ENCODE data around the gene RPS26. TPM values are rescaled to one million over a fixed set of nuclear protein-coding genes. Genes with fewer than 3 reads are reported as not detected.

RPS26 gene
- total and polyA plus RNA-seq, 9 of the 15 experiments (the other 6 are each of a cell fraction or from before 2014, with no cell fraction given), result 70.2 to 1,589 (median 852) TPM

DNA sequence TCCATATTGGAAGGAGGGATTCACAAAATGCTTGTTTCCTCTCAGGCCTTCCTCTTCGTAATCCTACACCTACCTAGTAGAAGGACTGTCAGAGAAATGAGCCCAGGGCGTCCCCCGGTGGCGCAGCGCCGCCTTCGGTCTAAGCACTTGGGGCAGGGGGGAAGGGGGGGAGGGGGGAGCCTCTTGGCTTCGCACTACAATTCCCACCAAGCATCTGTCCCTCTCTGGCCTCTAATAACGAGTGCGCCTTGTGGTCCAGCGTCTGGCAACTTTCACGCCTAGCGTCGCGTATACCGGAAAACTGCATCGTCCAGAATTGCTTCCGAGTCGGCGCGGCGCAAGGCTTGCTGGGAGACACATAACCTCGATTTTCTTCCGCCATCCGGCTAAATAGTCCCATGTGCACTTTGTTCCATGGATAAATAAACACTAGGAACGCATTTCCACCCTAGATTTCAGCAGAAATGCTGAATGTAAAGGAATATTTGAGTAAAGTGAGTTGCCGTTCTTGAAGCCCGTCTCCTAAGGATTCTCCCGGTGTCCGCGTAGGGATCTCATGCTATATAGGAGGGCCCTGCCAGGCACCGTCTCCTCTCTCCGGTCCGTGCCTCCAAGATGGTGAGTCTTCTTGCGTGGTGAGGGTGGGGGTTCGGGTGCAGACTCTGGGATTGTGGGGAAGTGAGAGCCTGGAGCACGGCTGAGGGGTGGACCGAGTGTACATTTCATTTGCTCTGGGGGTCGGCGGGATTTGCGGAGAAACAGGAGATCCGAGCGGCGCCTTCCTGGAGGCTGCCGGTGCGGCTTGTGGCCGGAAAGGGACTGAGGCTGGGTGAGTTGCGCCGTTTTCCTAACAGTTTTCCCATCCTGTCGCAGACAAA, at the start of gene RPS26 (continued):
- TF ChIP-seq, protein P1, sequence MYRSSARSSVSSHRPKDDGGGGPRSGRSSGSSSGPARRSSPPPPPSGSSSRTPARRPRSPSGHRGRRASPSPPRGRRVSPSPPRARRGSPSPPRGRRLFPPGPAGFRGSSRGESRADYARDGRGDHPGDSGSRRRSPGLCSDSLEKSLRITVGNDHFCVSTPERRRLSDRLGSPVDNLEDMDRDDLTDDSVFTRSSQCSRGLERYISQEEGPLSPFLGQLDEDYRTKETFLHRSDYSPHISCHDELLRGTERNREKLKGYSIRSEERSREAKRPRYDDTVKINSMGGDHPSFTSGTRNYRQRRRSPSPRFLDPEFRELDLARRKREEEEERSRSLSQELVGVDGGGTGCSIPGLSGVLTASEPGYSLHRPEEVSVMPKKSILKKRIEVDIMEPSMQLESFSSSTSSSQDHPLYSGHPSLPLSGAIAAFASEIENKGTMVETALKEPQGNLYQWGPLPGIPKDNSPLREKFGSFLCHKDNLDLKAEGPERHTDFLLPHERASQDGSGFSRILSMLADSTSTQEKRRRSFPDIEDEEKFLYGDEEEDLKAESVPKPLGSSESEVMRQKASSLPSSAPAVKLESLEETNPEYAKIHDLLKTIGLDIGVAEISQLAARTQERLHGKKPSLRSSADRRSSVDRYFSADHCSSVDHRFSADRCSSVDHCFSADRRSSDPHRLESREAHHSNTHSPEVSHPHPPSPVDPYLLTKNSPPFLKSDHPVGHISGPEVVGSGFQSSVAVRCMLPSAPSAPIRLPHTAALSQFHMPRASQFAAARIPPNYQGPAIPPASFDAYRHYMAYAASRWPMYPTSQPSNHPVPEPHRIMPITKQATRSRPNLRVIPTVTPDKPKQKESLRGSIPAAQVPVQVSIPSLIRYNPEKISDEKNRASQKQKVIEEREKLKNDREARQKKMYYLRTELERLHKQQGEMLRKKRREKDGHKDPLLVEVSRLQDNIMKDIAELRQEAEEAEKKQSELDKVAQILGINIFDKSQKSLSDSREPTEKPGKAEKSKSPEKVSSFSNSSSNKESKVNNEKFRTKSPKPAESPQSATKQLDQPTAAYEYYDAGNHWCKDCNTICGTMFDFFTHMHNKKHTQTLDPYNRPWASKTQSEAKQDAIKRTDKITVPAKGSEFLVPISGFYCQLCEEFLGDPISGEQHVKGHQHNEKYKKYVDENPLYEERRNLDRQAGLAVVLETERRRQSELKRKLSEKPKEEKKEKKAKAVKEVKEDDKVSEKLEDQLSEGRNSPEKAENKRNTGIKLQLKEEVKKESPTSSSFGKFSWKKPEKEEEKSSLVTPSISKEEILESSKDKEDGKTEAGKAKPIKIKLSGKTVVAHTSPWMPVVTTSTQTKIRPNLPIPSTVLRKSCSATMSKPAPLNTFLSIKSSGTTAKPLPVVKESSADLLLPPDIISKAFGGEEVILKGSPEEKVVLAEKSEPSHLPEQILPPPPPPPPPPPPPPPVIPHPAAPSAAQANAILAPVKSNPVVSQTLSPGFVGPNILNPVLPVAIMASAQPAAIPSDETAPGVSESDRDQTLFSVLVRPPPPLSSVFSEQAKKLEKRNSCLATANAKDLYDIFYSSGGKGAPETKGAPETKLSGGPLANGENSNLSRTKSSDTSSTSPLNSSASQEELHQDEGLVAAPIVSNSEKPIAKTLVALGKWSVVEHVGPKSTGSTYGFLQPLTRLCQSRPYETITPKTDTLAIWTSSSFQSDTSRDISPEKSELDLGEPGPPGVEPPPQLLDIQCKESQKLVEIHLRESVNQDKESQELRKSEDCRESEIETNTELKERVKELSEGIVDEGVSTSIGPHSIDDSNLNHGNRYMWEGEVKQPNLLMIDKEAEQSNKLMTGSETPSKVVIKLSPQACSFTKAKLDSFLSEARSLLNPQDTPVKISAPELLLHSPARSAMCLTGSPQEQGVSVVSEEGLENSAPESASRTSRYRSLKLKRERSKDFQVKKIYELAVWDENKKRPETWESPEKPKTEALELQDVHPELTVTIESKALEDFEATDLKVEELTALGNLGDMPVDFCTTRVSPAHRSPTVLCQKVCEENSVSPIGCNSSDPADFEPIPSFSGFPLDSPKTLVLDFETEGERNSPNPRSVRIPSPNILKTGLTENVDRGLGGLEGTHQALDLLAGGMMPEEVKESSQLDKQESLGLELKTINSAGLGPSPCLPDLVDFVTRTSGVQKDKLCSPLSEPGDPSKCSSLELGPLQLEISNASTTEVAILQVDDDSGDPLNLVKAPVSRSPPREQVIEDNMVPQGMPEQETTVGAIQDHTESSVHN (IDR thresholded peaks at IDR 0.05; ENCODE audit: borderline replicate concordance in 1 of 2, low read depth in 1 of 2), result peak in 1 of 2 experiments; percentile 89; a peak in 2 of 4 replicates
- TF ChIP-seq MCM3 (IDR thresholded peaks at IDR 0.05) (no peak), BRF1 (IDR thresholded peaks at IDR 0.05; ENCODE audit: borderline replicate concordance, extremely low read depth, insufficient read length) (no peak), CBX8 (IDR thresholded peaks at IDR 0.05; ENCODE audit: borderline replicate concordance, extremely low read depth, low read depth, low read length, poor library complexity, severe bottlenecking) (no peak), ZNF124 (CRISPR knock-in tag; IDR thresholded peaks at IDR 0.05) (no peak), KDM2B (CRISPR knock-in tag; IDR thresholded peaks at IDR 0.05) (peak; percentile 30; the same call in 1 of the 2 replicates), MCM2 (IDR thresholded peaks at IDR 0.05; ENCODE audit: low read depth) (no peak), ZNF3 (CRISPR knock-in tag; IDR thresholded peaks at IDR 0.05) (no peak), NR2C1 (IDR thresholded peaks at IDR 0.05) (peak; percentile 99), NR2C1 (tag; IDR thresholded peaks at IDR 0.05) (peak; percentile 100), TAL1 (IDR thresholded peaks at IDR 0.05) (no peak), HNRNPH1 (optimal IDR thresholded peaks at IDR 0.05; ENCODE audit: low read depth, low read length) (no peak), HDAC3 (IDR thresholded peaks at IDR 0.05; ENCODE audit: borderline replicate concordance, partially characterized antibody) (peak; percentile 81)
- TF ChIP-seq, protein P2, sequence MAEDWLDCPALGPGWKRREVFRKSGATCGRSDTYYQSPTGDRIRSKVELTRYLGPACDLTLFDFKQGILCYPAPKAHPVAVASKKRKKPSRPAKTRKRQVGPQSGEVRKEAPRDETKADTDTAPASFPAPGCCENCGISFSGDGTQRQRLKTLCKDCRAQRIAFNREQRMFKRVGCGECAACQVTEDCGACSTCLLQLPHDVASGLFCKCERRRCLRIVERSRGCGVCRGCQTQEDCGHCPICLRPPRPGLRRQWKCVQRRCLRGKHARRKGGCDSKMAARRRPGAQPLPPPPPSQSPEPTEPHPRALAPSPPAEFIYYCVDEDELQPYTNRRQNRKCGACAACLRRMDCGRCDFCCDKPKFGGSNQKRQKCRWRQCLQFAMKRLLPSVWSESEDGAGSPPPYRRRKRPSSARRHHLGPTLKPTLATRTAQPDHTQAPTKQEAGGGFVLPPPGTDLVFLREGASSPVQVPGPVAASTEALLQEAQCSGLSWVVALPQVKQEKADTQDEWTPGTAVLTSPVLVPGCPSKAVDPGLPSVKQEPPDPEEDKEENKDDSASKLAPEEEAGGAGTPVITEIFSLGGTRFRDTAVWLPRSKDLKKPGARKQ (CRISPR knock-in tag; IDR thresholded peaks at IDR 0.05), result no peak
- TF ChIP-seq, protein P3, sequence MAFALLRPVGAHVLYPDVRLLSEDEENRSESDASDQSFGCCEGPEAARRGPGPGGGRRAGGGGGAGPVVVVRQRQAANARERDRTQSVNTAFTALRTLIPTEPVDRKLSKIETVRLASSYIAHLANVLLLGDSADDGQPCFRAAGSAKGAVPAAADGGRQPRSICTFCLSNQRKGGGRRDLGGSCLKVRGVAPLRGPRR (CRISPR knock-in tag; IDR thresholded peaks at IDR 0.05), result 0 out of 2 replicates have a peak, but pooled peaks have one; percentile 48
